HG03159 (cell line): Measurements from ENCODE around the gene SEM1.
"Not testable (repeated sequence)": the region's sequence is repeated elsewhere in the genome, so short reads cannot be mapped to it uniquely, and the experiment has no call there.

Source experiments
- ATAC-seq: cut with Tn5 transposase; IDR thresholded peaks from one replicate; pipeline ENCODE4 v1.9.1; 2021; ENCODE audit warnings: mild to moderate bottlenecking, moderate library complexity; ENCODE audit not compliant: unreplicated experiment

SEM1 gene

GRCh38 chr7:96707901-96708774, 1.5 kb downstream of the SEM1 start:
- no peak for ATAC-seq

- no peak for ATAC-seq
Measured at GRCh38 chr7:96701258-96701657, 8.4 kb downstream of the SEM1 start.

GRCh38 chr7:96700516-96700915, 9.1 kb downstream of the SEM1 start:
- ATAC-seq, result no peak

- no peak for ATAC-seq
Measured at GRCh38 chr7:96699219-96699871, 10.3 kb downstream of the SEM1 start.

- not testable (repeated sequence) for ATAC-seq
Measured at GRCh38 chr7:96698449-96698848, 11.2 kb downstream of the SEM1 start.

- ATAC-seq, result no peak
Measured at GRCh38 chr7:96697822-96698221, 11.8 kb downstream of the SEM1 start.

- no peak for ATAC-seq
Measured at GRCh38 chr7:96695581-96695980, 14.1 kb downstream of the SEM1 start.

GRCh38 chr7:96694082-96694481, 15.6 kb downstream of the SEM1 start:
- ATAC-seq, result no peak

- ATAC-seq, result no peak
Measured at GRCh38 chr7:96691702-96692101, 17.9 kb downstream of the SEM1 start.

- ATAC-seq, result no peak
Measured at GRCh38 chr7:96689414-96689813, 20.2 kb downstream of the SEM1 start.

- ATAC-seq, result no peak
Measured at GRCh38 chr7:96686305-96686704, 23.3 kb downstream of the SEM1 start.

- peak; percentile 85 for ATAC-seq
Measured at GRCh38 chr7:96685755-96686154, 23.9 kb downstream of the SEM1 start.

- peak; percentile 78 for ATAC-seq
Measured at GRCh38 chr7:96685353-96685752, 24.3 kb downstream of the SEM1 start.

GRCh38 chr7:96679886-96680285, 29.8 kb downstream of the SEM1 start:
- no peak for ATAC-seq

- no peak for ATAC-seq
Measured at GRCh38 chr7:96676919-96677318, 32.7 kb downstream of the SEM1 start.

GRCh38 chr7:96675548-96675947, 34.1 kb downstream of the SEM1 start:
- no peak for ATAC-seq

GRCh38 chr7:96674565-96674964, 35.1 kb downstream of the SEM1 start:
- ATAC-seq, result no peak

- ATAC-seq, result no peak
Measured at GRCh38 chr7:96671854-96672253, 37.8 kb downstream of the SEM1 start.

GRCh38 chr7:96670338-96671289, 39.0 kb downstream of the SEM1 start:
- no peak for ATAC-seq

GRCh38 chr7:96669812-96670211, 39.8 kb downstream of the SEM1 start:
- ATAC-seq, result no peak

- no peak for ATAC-seq
Measured at GRCh38 chr7:96667026-96667425, 42.6 kb downstream of the SEM1 start.
